ENCODE measurements around the gene ZDHHC19.
"Not testable (repeated sequence)": the region's sequence is repeated elsewhere in the genome, so short reads cannot be mapped to it uniquely, and the experiment has no call there.

ZDHHC19 gene

DNA sequence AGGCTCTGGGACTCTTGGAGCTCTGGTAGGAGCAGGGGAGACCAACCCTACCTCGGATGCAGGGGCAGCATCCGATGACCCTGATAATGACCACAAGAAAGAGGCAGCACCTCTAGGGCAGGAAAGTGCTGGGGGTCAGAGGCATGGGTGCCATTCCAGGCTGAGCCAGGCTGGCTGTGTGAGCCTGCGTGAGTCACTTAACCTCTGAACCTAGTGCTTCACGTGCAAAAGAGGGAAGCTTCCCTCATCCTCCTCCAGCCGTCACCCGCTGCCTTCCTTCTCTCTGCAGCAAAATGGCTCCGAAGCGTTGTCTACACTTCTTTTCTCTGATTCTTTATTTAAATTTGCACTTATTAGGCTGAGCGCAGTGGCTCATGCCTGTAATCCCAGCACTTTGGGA lies 35.5 kb downstream of the ZDHHC19 start:
- Histone ChIP-seq H3K4me3 (ENCODE audit: low read length) (no peak overlapping the region), H3K27ac (ENCODE audit: low read length) (no peak overlapping the region), H3K9me3 (ENCODE audit: control insufficient read depth, insufficient read depth, low read length) (no peaks in the 10 kb centered on the region), H3K4me1 (ENCODE audit: control insufficient read depth, insufficient read depth, low read length) (peaks cover 2% of the 10 kb centered on the region; the same call in 1 of the 2 replicates), H3K27me3 (ENCODE audit: control insufficient read depth, insufficient read depth, low read length) (no peaks in the 10 kb centered on the region), H3K36me3 (ENCODE audit: control insufficient read depth, insufficient read depth, low read length) (no peaks in the 10 kb centered on the region)
- DNase-seq (ENCODE audit: low read depth, low spot score) = no peak
- WGBS (ENCODE audit: insufficient coverage, insufficient read length) = no CpG with 5 or more reads among the region's 9 CpGs

DNA sequence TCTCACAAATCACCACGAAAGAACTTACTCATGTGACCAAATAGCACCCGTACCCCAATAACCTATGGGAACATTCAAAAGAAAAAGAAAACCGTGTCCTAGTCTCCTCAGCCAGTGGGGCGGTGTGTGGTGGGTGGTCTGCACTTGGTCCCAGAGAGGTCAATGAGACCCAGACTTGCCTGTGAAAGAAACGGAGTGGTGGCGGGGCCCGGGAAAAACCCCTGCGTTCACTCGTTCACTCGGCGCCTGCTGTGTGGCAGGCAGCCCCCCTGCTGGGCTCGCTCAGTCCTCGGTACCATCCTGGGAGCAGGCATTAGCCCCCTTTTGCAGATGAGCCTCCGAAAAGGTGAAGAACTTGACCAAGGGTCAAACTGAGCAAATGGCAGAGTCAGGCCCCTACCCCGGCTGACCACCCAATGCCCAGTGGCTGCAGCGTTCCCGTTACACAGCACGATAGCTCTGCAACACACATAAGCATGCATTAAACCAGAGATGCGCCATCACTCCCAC lies 36.0 kb downstream of the ZDHHC19 start:
- Histone ChIP-seq H3K9me3 (ENCODE audit: control insufficient read depth, insufficient read depth, low read length) (no peaks in the 10 kb centered on the region), H3K4me3 (ENCODE audit: low read length) (no peak overlapping the region), H3K27ac (ENCODE audit: low read length) (no peak overlapping the region), H3K27me3 (ENCODE audit: control insufficient read depth, insufficient read depth, low read length) (no peaks in the 10 kb centered on the region), H3K4me1 (ENCODE audit: control insufficient read depth, insufficient read depth, low read length) (peaks cover 2% of the 10 kb centered on the region; the same call in 1 of the 2 replicates), H3K36me3 (ENCODE audit: control insufficient read depth, insufficient read depth, low read length) (no peaks in the 10 kb centered on the region)
- no peak for DNase-seq (ENCODE audit: low read depth, low spot score)
- WGBS (ENCODE audit: insufficient coverage, insufficient read length) = no CpG with 5 or more reads among the region's 19 CpGs

DNA sequence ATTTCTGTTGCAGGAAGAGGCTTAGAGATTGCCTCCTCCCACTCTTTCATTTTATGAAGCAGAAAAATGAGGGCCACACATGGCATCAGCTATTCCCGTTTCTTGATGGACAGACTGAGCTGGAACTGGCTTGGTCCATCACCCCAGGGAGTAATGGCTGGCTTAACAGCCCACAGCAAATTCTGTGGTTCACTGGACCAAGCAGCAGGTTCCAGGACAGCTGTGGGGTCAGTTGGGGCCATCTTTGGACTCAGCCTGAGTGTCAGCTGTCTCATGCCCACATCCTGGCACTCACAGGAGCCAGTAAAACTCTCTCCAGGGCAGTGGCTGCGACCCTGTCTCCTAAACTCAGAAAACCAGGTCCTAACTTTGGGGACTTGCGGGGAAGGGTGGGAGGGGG lies 36.5 kb downstream of the ZDHHC19 start:
- H3K36me3 ChIP-seq (ENCODE audit: control insufficient read depth, insufficient read depth, low read length) = no peaks in the 10 kb centered on the region

GRCh38 chr3:196170296-196170695 lies 40.9 kb downstream of the ZDHHC19 start:
- DNase-seq (ENCODE audit: low read depth, low spot score); H3K36me3 ChIP-seq (ENCODE audit: control insufficient read depth, insufficient read depth, low read length); H3K27ac ChIP-seq (ENCODE audit: low read length); H3K4me3 ChIP-seq (ENCODE audit: low read length); H3K27me3 ChIP-seq (ENCODE audit: control insufficient read depth, insufficient read depth, low read length); H3K9me3 ChIP-seq (ENCODE audit: control insufficient read depth, insufficient read depth, low read length); H3K4me1 ChIP-seq (ENCODE audit: control insufficient read depth, insufficient read depth, low read length): not testable (repeated sequence)
- no CpG with 5 or more reads among the region's 12 CpGs for WGBS (ENCODE audit: insufficient coverage, insufficient read length)

More for the DNA sequence above, 36.5 kb downstream of the ZDHHC19 start:
- Histone ChIP-seq H3K4me3 (ENCODE audit: low read length) (no peak overlapping the region), H3K9me3 (ENCODE audit: control insufficient read depth, insufficient read depth, low read length) (no peaks in the 10 kb centered on the region), H3K27ac (ENCODE audit: low read length) (no peak overlapping the region), H3K27me3 (ENCODE audit: control insufficient read depth, insufficient read depth, low read length) (no peaks in the 10 kb centered on the region), H3K4me1 (ENCODE audit: control insufficient read depth, insufficient read depth, low read length) (peaks cover 2% of the 10 kb centered on the region; the same call in 1 of the 2 replicates)
- WGBS (ENCODE audit: insufficient coverage, insufficient read length) = no CpG with 5 or more reads among the region's 3 CpGs
- no peak for DNase-seq (ENCODE audit: low read depth, low spot score)

DNA sequence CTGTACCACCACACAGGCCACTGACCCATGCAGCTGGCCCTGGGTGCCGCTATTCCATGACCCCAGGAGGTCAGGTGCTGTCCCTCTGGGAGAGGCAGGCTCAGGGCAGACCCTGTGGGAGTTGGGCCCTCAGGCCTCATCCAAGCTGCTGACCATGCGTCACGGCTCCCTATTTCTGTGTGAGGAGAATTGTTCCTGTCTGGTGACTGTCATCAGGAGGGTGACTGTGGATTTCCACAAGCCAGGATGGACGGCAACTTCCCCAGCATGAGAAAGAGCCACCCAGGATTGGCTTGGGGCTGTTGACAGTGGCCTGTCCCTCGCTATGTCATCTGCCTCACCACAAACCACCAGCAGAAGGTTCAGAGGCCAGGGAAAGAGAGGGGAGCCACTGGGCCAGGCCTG lies 41.4 kb downstream of the ZDHHC19 start:
- Histone ChIP-seq H3K27ac (ENCODE audit: low read length) (no peak overlapping the region), H3K27me3 (ENCODE audit: control insufficient read depth, insufficient read depth, low read length) (no peaks in the 10 kb centered on the region), H3K4me1 (ENCODE audit: control insufficient read depth, insufficient read depth, low read length) (no peaks in the 10 kb centered on the region), H3K36me3 (ENCODE audit: control insufficient read depth, insufficient read depth, low read length) (no peaks in the 10 kb centered on the region), H3K4me3 (ENCODE audit: low read length) (no peak overlapping the region), H3K9me3 (ENCODE audit: control insufficient read depth, insufficient read depth, low read length) (no peaks in the 10 kb centered on the region)
- no CpG with 5 or more reads among the region's 5 CpGs for WGBS (ENCODE audit: insufficient coverage, insufficient read length)
- no peak for DNase-seq (ENCODE audit: low read depth, low spot score)

- no peak overlapping the region for H3K4me3 ChIP-seq (ENCODE audit: low read length)
- no peak overlapping the region for H3K27ac ChIP-seq (ENCODE audit: low read length)
- H3K9me3 ChIP-seq (ENCODE audit: control insufficient read depth, insufficient read depth, low read length) = no peaks in the 10 kb centered on the region
- H3K36me3 ChIP-seq (ENCODE audit: control insufficient read depth, insufficient read depth, low read length) = no peaks in the 10 kb centered on the region
- WGBS (ENCODE audit: insufficient coverage, insufficient read length) = no CpG with 5 or more reads among the region's 6 CpGs
- no peaks in the 10 kb centered on the region for H3K27me3 ChIP-seq (ENCODE audit: control insufficient read depth, insufficient read depth, low read length)
- no peaks in the 10 kb centered on the region for H3K4me1 ChIP-seq (ENCODE audit: control insufficient read depth, insufficient read depth, low read length)
- no peak for DNase-seq (ENCODE audit: low read depth, low spot score)
Measured at GRCh38 chr3:196168808-196169391, 42.3 kb downstream of the ZDHHC19 start.

- no peaks in the 10 kb centered on the region for H3K4me1 ChIP-seq (ENCODE audit: control insufficient read depth, insufficient read depth, low read length)
- no peaks in the 10 kb centered on the region for H3K9me3 ChIP-seq (ENCODE audit: control insufficient read depth, insufficient read depth, low read length)
- no CpG with 5 or more reads among the region's 7 CpGs for WGBS (ENCODE audit: insufficient coverage, insufficient read length)
- no peaks in the 10 kb centered on the region for H3K27me3 ChIP-seq (ENCODE audit: control insufficient read depth, insufficient read depth, low read length)
- H3K4me3 ChIP-seq (ENCODE audit: low read length) = no peak overlapping the region
- no peak overlapping the region for H3K27ac ChIP-seq (ENCODE audit: low read length)
- DNase-seq (ENCODE audit: low read depth, low spot score) = no peak
- no peaks in the 10 kb centered on the region for H3K36me3 ChIP-seq (ENCODE audit: control insufficient read depth, insufficient read depth, low read length)
Measured at GRCh38 chr3:196166741-196167140, 44.5 kb downstream of the ZDHHC19 start.

DNA sequence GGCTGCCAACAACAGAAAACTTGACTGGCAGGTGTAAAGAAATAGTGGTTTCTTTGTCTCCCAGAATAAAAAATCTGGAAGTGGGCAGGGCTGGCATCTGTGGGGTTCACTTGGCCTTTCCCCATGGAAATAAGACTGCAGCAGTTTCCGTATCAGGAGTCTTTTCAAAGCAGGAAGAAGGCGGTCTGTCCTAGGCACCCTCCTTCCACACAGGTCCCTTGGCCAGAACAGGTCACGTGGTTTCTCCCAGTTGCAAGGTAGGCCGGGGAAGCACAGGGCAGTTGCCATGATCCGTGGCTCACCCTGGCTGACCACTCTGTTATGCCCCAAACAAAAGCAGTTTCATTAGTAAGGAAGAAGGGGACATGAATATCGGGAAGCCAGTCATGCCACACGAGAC lies 45.4 kb downstream of the ZDHHC19 start:
- no peaks in the 10 kb centered on the region for H3K4me1 ChIP-seq (ENCODE audit: control insufficient read depth, insufficient read depth, low read length)
- no peak overlapping the region for H3K27ac ChIP-seq (ENCODE audit: low read length)
- no peaks in the 10 kb centered on the region for H3K9me3 ChIP-seq (ENCODE audit: control insufficient read depth, insufficient read depth, low read length)
- no peaks in the 10 kb centered on the region for H3K27me3 ChIP-seq (ENCODE audit: control insufficient read depth, insufficient read depth, low read length)
- WGBS (ENCODE audit: insufficient coverage, insufficient read length) = no CpG with 5 or more reads among the region's 7 CpGs
- DNase-seq (ENCODE audit: low read depth, low spot score) = no peak
- no peak overlapping the region for H3K4me3 ChIP-seq (ENCODE audit: low read length)
- no peaks in the 10 kb centered on the region for H3K36me3 ChIP-seq (ENCODE audit: control insufficient read depth, insufficient read depth, low read length)

DNA sequence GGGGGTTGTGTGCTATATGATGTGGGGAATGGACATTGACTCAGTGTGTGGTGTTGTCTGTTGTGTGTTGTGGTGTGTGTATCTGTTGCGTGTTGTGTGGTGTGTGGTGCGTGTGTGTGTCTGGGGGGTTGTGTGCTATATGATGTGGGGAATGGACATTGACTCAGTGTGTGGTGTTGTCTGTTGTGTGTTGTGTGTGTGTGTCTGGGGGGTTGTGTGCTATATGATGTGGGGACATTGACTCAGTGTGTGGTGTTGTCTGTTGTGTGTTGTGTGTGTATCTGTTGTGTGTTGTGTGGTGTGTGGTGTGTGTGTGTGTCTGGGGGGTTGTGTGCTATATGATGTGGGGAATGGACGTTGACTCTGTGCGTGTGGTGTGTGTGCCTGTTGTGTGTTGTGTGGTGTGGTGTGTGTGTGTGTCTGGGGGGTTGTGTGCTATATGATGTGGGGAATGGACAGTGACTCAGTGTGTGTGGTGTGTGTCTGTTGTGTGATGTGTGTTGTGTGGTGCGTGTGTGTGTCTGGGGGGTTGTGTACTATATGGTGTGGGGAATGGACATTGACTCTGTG lies 46.1 kb downstream of the ZDHHC19 start:
- H3K4me3 ChIP-seq (ENCODE audit: low read length); H3K36me3 ChIP-seq (ENCODE audit: control insufficient read depth, insufficient read depth, low read length); H3K9me3 ChIP-seq (ENCODE audit: control insufficient read depth, insufficient read depth, low read length); H3K27me3 ChIP-seq (ENCODE audit: control insufficient read depth, insufficient read depth, low read length); H3K27ac ChIP-seq (ENCODE audit: low read length); DNase-seq (ENCODE audit: low read depth, low spot score); H3K4me1 ChIP-seq (ENCODE audit: control insufficient read depth, insufficient read depth, low read length): not testable (repeated sequence)
- 100% methylated on average over 3 of the region's 5 CpGs for WGBS (ENCODE audit: insufficient coverage, insufficient read length)

DNA sequence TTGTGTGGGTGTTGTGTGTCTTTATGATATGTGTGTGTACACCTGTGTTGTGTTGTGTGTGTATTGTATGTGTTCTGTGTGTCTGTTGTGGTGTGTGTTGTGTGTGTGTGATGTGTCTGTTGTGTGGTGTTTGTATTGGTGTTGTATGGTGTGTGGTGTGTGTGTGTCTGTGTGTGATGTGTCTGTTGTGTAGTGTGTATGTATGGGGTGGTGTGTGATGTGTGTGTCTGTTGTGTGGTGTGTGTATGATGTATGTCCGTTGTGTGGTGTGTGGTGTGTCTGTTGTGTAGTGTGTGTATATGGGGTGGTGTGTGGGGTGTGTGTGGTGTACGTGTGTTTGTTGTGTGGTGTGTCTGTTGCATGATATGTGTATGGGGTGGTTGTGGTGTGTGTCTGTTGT lies 46.6 kb downstream of the ZDHHC19 start:
- Histone ChIP-seq H3K36me3 (ENCODE audit: control insufficient read depth, insufficient read depth, low read length) (no peaks in the 10 kb centered on the region), H3K27ac (ENCODE audit: low read length) (no peak overlapping the region), H3K4me3 (ENCODE audit: low read length) (no peak overlapping the region), H3K27me3 (ENCODE audit: control insufficient read depth, insufficient read depth, low read length) (no peaks in the 10 kb centered on the region), H3K9me3 (ENCODE audit: control insufficient read depth, insufficient read depth, low read length) (no peaks in the 10 kb centered on the region), H3K4me1 (ENCODE audit: control insufficient read depth, insufficient read depth, low read length) (peaks cover 2% of the 10 kb centered on the region; the same call in 1 of the 2 replicates)
- WGBS (ENCODE audit: insufficient coverage, insufficient read length) = 97% methylated on average over 2 of the region's 2 CpGs
- DNase-seq (ENCODE audit: low read depth, low spot score) = no peak
